WTC11 (cell line): ENCODE results near the gene AADAC.

ENCODE experiments used
- JUN ChIP-seq: sonication (generic); formaldehyde crosslinking; IDR thresholded peaks from 2 replicates; pipeline ENCODE4 v1.8.0; 2023; ENCODE audit warnings: mild to moderate bottlenecking, missing genetic modification reagents
- TF ChIP-seq, protein P1 (sequence below): fragments of 200-600 bp; IDR thresholded peaks from 2 replicates; pipeline ENCODE4 v1.8.0; 2022; ENCODE audit warnings: antibody characterized with exemption
- TF ChIP-seq, protein P2 (sequence below): sonication (generic); formaldehyde crosslinking; IDR thresholded peaks from 2 replicates; pipeline ENCODE4 v1.8.1; 2022; ENCODE audit warnings: low read depth, missing genetic modification reagents, borderline replicate concordance

DNA sequence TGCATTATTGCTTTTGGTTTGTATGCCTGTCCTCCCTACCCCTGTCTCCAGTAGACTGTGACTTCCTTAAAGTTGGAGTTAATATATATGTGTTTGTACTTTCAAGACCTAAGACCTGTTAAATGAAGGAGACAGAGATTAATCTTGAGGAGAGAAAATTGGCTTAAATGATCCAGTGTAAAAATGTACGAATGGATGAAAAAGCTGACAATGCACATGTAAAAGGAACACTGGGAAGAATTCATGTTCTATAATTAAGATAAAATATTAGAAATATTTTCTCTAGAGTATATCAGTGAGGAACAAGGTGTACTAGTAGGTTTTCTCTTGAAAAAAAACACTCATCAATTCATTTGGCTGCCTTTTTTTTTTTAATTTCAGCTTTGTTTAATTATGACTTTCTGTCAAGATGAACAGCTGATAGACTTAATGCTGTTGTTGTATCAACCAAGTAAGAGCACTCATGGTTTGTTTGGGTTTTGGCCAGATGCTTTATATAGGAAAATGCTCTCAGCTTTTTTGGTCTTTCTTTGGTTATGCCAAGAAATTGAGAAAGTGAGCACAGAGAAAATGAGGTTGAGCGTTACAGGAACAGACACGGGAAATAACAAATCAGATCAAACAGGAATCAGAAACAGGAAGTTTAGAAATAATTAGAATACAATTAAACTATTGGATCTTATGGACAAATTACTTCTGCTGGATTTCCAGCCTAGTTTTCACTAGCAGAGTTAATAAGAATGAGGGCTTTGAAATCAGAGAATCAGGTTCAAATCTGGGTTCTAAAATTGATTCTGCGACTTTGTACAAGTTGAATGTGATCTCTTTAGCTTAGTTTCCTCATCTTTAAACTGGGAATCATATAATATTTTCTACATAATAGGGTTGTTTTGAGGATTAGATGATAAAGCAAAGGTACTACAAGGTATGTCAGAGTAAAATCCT lies 38.3 kb upstream of the AADAC start:
- TF ChIP-seq, protein P1, sequence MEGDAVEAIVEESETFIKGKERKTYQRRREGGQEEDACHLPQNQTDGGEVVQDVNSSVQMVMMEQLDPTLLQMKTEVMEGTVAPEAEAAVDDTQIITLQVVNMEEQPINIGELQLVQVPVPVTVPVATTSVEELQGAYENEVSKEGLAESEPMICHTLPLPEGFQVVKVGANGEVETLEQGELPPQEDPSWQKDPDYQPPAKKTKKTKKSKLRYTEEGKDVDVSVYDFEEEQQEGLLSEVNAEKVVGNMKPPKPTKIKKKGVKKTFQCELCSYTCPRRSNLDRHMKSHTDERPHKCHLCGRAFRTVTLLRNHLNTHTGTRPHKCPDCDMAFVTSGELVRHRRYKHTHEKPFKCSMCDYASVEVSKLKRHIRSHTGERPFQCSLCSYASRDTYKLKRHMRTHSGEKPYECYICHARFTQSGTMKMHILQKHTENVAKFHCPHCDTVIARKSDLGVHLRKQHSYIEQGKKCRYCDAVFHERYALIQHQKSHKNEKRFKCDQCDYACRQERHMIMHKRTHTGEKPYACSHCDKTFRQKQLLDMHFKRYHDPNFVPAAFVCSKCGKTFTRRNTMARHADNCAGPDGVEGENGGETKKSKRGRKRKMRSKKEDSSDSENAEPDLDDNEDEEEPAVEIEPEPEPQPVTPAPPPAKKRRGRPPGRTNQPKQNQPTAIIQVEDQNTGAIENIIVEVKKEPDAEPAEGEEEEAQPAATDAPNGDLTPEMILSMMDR, result no peak
- no peak for TF ChIP-seq JUN
- TF ChIP-seq, protein P2, sequence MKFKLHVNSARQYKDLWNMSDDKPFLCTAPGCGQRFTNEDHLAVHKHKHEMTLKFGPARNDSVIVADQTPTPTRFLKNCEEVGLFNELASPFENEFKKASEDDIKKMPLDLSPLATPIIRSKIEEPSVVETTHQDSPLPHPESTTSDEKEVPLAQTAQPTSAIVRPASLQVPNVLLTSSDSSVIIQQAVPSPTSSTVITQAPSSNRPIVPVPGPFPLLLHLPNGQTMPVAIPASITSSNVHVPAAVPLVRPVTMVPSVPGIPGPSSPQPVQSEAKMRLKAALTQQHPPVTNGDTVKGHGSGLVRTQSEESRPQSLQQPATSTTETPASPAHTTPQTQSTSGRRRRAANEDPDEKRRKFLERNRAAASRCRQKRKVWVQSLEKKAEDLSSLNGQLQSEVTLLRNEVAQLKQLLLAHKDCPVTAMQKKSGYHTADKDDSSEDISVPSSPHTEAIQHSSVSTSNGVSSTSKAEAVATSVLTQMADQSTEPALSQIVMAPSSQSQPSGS (CRISPR knock-in tag), result no peak
